ENCODE measurements around the gene TESK1. TPM values are rescaled to one million over a fixed set of nuclear protein-coding genes. Genes with fewer than 3 reads are reported as not detected.

The TESK1 gene, protein sequence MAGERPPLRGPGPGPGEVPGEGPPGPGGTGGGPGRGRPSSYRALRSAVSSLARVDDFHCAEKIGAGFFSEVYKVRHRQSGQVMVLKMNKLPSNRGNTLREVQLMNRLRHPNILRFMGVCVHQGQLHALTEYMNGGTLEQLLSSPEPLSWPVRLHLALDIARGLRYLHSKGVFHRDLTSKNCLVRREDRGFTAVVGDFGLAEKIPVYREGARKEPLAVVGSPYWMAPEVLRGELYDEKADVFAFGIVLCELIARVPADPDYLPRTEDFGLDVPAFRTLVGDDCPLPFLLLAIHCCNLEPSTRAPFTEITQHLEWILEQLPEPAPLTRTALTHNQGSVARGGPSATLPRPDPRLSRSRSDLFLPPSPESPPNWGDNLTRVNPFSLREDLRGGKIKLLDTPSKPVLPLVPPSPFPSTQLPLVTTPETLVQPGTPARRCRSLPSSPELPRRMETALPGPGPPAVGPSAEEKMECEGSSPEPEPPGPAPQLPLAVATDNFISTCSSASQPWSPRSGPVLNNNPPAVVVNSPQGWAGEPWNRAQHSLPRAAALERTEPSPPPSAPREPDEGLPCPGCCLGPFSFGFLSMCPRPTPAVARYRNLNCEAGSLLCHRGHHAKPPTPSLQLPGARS
- 5.2 and 12.4 TPM in 2 replicates for total RNA-seq (ENCODE audit: low replicate concordance)

DNA sequence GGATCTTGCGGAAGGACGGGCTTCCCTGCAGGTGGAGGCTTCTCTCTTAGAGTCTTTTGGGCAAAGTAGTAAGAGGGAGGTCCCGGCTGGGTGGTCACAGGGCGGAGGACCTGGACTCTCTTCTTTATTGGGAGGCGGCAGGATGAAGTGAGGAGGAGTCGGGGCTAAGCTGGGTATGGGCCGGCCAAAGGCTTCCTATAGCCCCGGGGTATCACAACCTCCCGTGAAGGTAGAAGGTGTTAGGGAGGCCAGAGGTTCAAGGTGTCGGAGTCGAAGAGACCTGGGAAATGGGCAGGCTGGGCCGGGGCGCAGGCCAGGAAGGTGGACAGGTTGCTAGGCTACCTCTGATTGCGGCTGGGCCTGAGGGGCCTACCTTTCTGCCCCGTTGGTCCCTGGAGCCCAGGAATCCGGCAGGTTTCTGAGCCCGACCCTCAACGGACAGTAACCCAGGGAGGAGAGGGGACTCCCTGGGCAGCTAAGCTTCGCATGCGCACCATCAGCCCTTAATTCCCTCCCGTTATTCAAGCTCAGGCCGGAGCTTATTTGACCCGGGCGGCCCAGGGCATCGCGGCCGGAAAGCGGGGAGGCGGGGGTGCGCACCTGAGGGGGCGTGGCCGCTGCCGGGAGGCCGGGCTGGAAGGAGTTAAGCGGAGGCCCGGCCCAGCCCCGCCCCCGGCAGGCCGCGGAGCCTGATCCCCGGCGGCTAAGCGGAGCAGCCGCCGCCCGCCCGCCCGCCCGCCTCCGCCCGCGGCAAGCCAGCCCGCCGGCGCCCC, at the start of gene TESK1:
TESK1 (plus strand) TSS at position 685 of the 773 bp plus-strand sequence. CDS start 358 bp downstream, outside the sequence.
- peak; percentile 25 for TF ChIP-seq EZH2 (IDR thresholded peaks at IDR 0.05)
- TF ChIP-seq EZH2phosphoT487 (IDR thresholded peaks at IDR 0.05) = no peak
- no peak within 1 kb of the TSS for H3K27ac ChIP-seq

DNA sequence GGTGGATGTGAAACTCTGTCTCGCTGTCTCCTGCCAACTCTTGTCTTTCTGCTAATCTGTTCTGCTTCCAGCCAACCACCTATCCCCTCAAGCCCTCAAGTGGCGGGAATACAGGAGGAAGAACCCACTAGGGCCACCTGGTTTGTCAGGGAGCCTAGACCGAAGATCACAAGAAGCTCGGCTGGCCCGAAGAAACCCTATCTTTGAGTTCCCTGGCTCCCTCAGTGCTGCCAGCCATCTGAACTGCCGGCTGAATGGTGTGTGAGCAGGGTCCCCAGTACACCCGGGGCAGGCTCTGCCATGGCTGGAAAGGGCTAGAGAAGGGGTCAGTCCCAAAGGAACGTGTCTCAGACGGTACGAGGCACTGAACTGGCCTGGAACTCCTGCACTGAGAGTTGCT, 49.2 kb upstream of the TESK1 start:
- Mint-ChIP-seq H3K36me3 (peaks cover 11% of the 10 kb centered on the region), H3K9me3 (no peaks in the 10 kb centered on the region), H3K4me3 (no peak overlapping the region), H3K27me3 (ENCODE audit: insufficient read depth, low read depth) (peaks cover 4% of the 10 kb centered on the region), H3K27ac (no peak overlapping the region), H3K4me1 (peaks cover 3% of the 10 kb centered on the region)
- Histone ChIP-seq H3K79me2 (ENCODE audit: low read depth) (no peaks in the 10 kb centered on the region), H2AFZ (replicated peaks) (no peak overlapping the region), H3K36me3 (no peaks in the 10 kb centered on the region), H3K9me3 (ENCODE audit: low read depth) (no peaks in the 10 kb centered on the region), H3K4me2 (no peak overlapping the region), H3K9ac (no peak overlapping the region), H4K20me1 (ENCODE audit: low read depth) (no peaks in the 10 kb centered on the region), H3K4me1 (peaks cover 6% of the 10 kb centered on the region), H3F3A (ENCODE audit: low read depth) (no peaks in the 10 kb centered on the region), H3K27me3 (no peaks in the 10 kb centered on the region), H3K27ac (no peak overlapping the region), H3K4me3 (no peak overlapping the region)
- no peak for DNase-seq (ENCODE audit: low spot score)
- TF ChIP-seq EZH2phosphoT487 (IDR thresholded peaks at IDR 0.05) (no peak), EZH2 (IDR thresholded peaks at IDR 0.05) (no peak)
- TF ChIP-seq, protein P1, sequence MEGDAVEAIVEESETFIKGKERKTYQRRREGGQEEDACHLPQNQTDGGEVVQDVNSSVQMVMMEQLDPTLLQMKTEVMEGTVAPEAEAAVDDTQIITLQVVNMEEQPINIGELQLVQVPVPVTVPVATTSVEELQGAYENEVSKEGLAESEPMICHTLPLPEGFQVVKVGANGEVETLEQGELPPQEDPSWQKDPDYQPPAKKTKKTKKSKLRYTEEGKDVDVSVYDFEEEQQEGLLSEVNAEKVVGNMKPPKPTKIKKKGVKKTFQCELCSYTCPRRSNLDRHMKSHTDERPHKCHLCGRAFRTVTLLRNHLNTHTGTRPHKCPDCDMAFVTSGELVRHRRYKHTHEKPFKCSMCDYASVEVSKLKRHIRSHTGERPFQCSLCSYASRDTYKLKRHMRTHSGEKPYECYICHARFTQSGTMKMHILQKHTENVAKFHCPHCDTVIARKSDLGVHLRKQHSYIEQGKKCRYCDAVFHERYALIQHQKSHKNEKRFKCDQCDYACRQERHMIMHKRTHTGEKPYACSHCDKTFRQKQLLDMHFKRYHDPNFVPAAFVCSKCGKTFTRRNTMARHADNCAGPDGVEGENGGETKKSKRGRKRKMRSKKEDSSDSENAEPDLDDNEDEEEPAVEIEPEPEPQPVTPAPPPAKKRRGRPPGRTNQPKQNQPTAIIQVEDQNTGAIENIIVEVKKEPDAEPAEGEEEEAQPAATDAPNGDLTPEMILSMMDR (IDR thresholded peaks at IDR 0.05) = no peak

More for the DNA sequence above, at the start of gene TESK1:
- Histone ChIP-seq H3K27me3 (no peaks in the 10 kb centered on the region), H3K4me2 (peak within 1 kb of the TSS; percentile 88), H3K36me3 (no peaks in the 10 kb centered on the region), H3K9ac (peak within 1 kb of the TSS; percentile 57), H3K4me3 (peak within 1 kb of the TSS; percentile 86), H3F3A (ENCODE audit: low read depth) (peaks cover 14% of the 10 kb centered on the region), H4K20me1 (ENCODE audit: low read depth) (peaks cover 23% of the 10 kb centered on the region), H3K79me2 (ENCODE audit: low read depth) (peaks cover 18% of the 10 kb centered on the region), H2AFZ (replicated peaks) (peak within 1 kb of the TSS; percentile 96), H3K9me3 (ENCODE audit: low read depth) (no peaks in the 10 kb centered on the region), H3K4me1 (peaks cover 15% of the 10 kb centered on the region)
- Mint-ChIP-seq H3K4me3 (peak within 1 kb of the TSS; percentile 98), H3K4me1 (peaks cover 25% of the 10 kb centered on the region), H3K27ac (peak within 1 kb of the TSS; percentile 89), H3K9me3 (no peaks in the 10 kb centered on the region), H3K36me3 (peaks cover 14% of the 10 kb centered on the region), H3K27me3 (ENCODE audit: insufficient read depth, low read depth) (peaks cover 10% of the 10 kb centered on the region)
- DNase-seq (ENCODE audit: low spot score) = peak; percentile 96

DNA sequence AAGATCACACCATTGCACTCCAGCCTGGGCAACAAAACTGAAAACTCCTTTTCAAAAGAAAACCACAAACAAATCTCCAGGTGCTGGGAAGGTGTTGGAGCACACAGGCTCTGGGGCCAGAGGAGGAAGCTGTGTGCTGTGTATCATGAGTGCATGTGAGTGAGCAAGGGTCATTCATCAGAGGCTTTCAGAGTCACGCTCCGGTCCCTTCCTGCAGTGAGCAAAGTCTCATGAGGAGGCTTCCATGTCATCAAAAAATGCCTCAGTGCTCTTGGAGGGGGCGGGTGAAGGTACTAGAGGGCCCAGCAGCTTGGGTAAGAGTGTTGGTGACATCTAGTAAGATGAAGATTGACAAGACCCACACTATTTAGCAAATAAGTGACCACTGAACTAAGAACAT, 48.3 kb upstream of the TESK1 start:
- Histone ChIP-seq H2AFZ (replicated peaks) (no peak overlapping the region), H3K27ac (no peak overlapping the region), H3F3A (ENCODE audit: low read depth) (no peaks in the 10 kb centered on the region), H3K9me3 (ENCODE audit: low read depth) (no peaks in the 10 kb centered on the region), H3K27me3 (no peaks in the 10 kb centered on the region), H3K9ac (no peak overlapping the region), H3K36me3 (no peaks in the 10 kb centered on the region), H3K79me2 (ENCODE audit: low read depth) (no peaks in the 10 kb centered on the region), H3K4me3 (no peak overlapping the region), H4K20me1 (ENCODE audit: low read depth) (no peaks in the 10 kb centered on the region), H3K4me1 (peaks cover 6% of the 10 kb centered on the region), H3K4me2 (no peak overlapping the region)
- H3K4me1 Mint-ChIP-seq = peaks cover 3% of the 10 kb centered on the region
- peaks cover 8% of the 10 kb centered on the region for H3K36me3 Mint-ChIP-seq
- H3K9me3 Mint-ChIP-seq = no peaks in the 10 kb centered on the region
- no peak overlapping the region for H3K4me3 Mint-ChIP-seq
- peaks cover 4% of the 10 kb centered on the region for H3K27me3 Mint-ChIP-seq (ENCODE audit: insufficient read depth, low read depth)
- no peak for DNase-seq (ENCODE audit: low spot score)
- H3K27ac Mint-ChIP-seq = peak overlapping the region; percentile 34
- no peak for TF ChIP-seq EZH2phosphoT487 (IDR thresholded peaks at IDR 0.05)
- TF ChIP-seq EZH2 (IDR thresholded peaks at IDR 0.05) = no peak
- TF ChIP-seq, protein P1 (IDR thresholded peaks at IDR 0.05) = no peak

Data from neural progenitor cell (in vitro differentiated cells).